ENCODE results near the gene FBXO42. TPM values are rescaled to one million over a fixed set of nuclear protein-coding genes. Genes with fewer than 3 reads are reported as not detected.

FBXO42 gene
- total and polyA plus RNA-seq, 4 donors, result 5.9 to 9.4 (median 6.5) TPM

GRCh38 chr1:16231331-16232315, 120.7 kb downstream of the FBXO42 start:
- TF ChIP-seq RXRA (IDR thresholded peaks at IDR 0.05) (no peak), HNF4G (IDR thresholded peaks at IDR 0.05) (no peak), YY1 (IDR thresholded peaks at IDR 0.05) (no peak)
- no peaks in the 10 kb centered on the region for H3K36me3 ChIP-seq (ENCODE audit: control insufficient read depth in 4 of 4, insufficient read depth in 3 of 4, low read depth in 1 of 4, low read length in 3 of 4)
- peaks cover 0 to 13% (median 5%) of the 10 kb centered on the region in 4 donors for H3K4me1 ChIP-seq (ENCODE audit: control insufficient read depth in 4 of 4, insufficient read depth in 4 of 4, low read length in 3 of 4)
- H3K27ac ChIP-seq (ENCODE audit: low read depth in 1 of 2, low read length in 2 of 2), result no peak overlapping the region
- no peaks in the 10 kb centered on the region for H3K9me3 ChIP-seq (ENCODE audit: control insufficient read depth in 4 of 4, low read length in 3 of 4)
- no peak overlapping the region for H3K4me3 ChIP-seq (ENCODE audit: low read depth in 1 of 3, low read length in 3 of 3)
- H3K27me3 ChIP-seq (ENCODE audit: control insufficient read depth in 4 of 4, insufficient read depth in 4 of 4, low read length in 3 of 4), result no peaks in the 10 kb centered on the region
- WGBS, result 97% methylated on average over 35 of the region's 35 CpGs
- no peak for DNase-seq (ENCODE audit: low spot score)
- H3K9ac ChIP-seq (ENCODE audit: low read depth in 1 of 2, low read length in 2 of 2), result no peak overlapping the region

GRCh38 chr1:16230744-16231143, 121.5 kb downstream of the FBXO42 start:
- Histone ChIP-seq H3K36me3 (ENCODE audit: control insufficient read depth in 4 of 4, insufficient read depth in 3 of 4, low read depth in 1 of 4, low read length in 3 of 4) (no peaks in the 10 kb centered on the region), H3K9ac (ENCODE audit: low read depth in 1 of 2, low read length in 2 of 2) (no peak overlapping the region), H3K4me3 (ENCODE audit: low read depth in 1 of 3, low read length in 3 of 3) (no peak overlapping the region), H3K27me3 (ENCODE audit: control insufficient read depth in 4 of 4, insufficient read depth in 4 of 4, low read length in 3 of 4) (no peaks in the 10 kb centered on the region), H3K9me3 (ENCODE audit: control insufficient read depth in 4 of 4, low read length in 3 of 4) (no peaks in the 10 kb centered on the region), H3K27ac (ENCODE audit: low read depth in 1 of 2, low read length in 2 of 2) (no peak overlapping the region), H3K4me1 (ENCODE audit: control insufficient read depth in 4 of 4, insufficient read depth in 4 of 4, low read length in 3 of 4) (peaks cover 1 to 12% (median 6%) of the 10 kb centered on the region in 4 donors)
- 90% methylated on average over 13 of the region's 13 CpGs for WGBS
- TF ChIP-seq FOXA2 (IDR thresholded peaks at IDR 0.05), result no peak
- TF ChIP-seq REST (IDR thresholded peaks at IDR 0.05), result no peak
- TF ChIP-seq RXRA (IDR thresholded peaks at IDR 0.05), result no peak
- no peak for TF ChIP-seq ZBTB33 (IDR thresholded peaks at IDR 0.05)
- TF ChIP-seq YY1 (IDR thresholded peaks at IDR 0.05), result no peak
- no peak for TF ChIP-seq ATF3 (IDR thresholded peaks at IDR 0.05)
- TF ChIP-seq TAF1 (conservative IDR thresholded peaks at IDR 0.05), result no peak
- TF ChIP-seq MAX (IDR thresholded peaks at IDR 0.05), result no peak
- TF ChIP-seq EGR1 (IDR thresholded peaks at IDR 0.05; ENCODE audit: low read depth in 2 of 2), result no peak
- TF ChIP-seq JUND (IDR thresholded peaks at IDR 0.05), result no peak
- no peak for TF ChIP-seq GABPA (IDR thresholded peaks at IDR 0.05 in 1 of 2, conservative IDR thresholded peaks at IDR 0.05 in 1 of 2)
- no peak for TF ChIP-seq CTCF (IDR thresholded peaks at IDR 0.05; ENCODE audit: low read depth, low read length, missing input control)
- TF ChIP-seq RAD21 (IDR thresholded peaks at IDR 0.05), result no peak
- TF ChIP-seq SP1 (IDR thresholded peaks at IDR 0.05), result no peak
- no peak for DNase-seq (ENCODE audit: low spot score)
